ENCODE measurements around the gene SHOC1.
A peak's percentile ranks its signal among the peaks of the same experiment; 100 is the strongest.
"Not testable (repeated sequence)": the region's sequence is repeated elsewhere in the genome, so short reads cannot be mapped to it uniquely, and the experiment has no call there.

The SHOC1 gene

GRCh38 chr9:111794835-111795556, at the start of gene SHOC1:
Gene SHOC1 (minus strand): TSS chr9:111794937. CDS start chr9:111791418, 3,519 bp downstream.
- DNase-seq = no peak

GRCh38 chr9:111843971-111844370, 49.2 kb upstream of the SHOC1 start:
- no peak for DNase-seq

- no peak for DNase-seq
Measured at GRCh38 chr9:111842313-111842712, 47.6 kb upstream of the SHOC1 start.

DNA sequence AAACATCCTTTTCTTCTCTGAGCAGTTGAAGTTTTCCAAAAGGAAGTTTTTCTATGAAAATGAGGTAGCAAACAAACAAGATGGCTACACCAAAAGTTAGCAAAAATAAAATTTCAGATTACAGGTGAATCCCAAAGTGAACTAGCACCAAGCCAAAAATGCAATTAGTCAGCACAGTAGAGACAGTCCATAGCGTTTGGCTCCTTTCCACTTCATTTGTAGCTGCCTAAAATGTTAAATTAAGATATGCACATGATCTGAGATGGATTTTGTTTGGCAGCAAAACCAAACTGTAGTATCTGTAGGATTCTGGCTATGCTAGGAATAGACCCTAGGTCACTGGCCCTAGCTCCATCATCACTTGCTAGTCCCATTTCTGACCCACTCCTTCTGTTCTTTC, 45.7 kb upstream of the SHOC1 start:
- no peak for DNase-seq

DNA sequence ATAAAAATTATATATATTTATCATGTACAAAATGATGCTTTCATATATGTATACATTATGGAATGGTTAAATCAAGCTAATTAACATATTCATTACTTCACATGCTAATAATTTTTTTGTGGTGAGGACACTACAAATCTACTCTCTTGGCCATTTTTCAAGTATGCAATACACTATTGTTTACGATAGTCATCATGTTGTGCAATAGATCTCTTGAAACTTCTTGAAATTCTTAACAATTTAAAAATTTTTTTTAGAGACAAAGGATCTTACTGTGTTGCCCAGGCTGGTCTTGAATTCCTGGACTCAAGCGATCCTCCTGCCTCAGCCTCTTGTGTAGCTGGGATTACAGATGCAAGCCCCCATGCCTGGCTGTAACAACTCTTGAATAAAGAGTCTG, 45.2 kb upstream of the SHOC1 start:
- no peak for DNase-seq

DNA sequence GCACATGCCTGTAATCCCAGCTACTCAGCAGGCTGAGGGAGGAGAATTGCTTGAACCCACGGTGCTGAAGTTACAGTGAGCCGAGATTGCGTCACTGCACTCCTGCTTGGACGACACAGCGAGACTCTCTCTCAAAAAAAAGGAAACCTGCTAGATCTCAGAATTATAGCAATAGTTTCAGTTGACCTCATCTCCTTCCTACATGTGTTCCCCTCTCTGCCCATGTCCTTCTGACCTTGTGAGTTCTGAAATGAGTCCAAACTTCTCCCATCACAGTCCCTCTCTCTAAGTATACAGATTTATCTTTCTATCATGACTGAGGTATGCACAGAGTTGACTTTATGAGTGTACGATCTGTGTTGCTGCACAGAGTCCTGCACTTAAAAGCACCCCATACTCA, 44.6 kb upstream of the SHOC1 start:
- no peak for DNase-seq

- no peak for DNase-seq
Measured at GRCh38 chr9:111838439-111838838, 43.7 kb upstream of the SHOC1 start.

DNA sequence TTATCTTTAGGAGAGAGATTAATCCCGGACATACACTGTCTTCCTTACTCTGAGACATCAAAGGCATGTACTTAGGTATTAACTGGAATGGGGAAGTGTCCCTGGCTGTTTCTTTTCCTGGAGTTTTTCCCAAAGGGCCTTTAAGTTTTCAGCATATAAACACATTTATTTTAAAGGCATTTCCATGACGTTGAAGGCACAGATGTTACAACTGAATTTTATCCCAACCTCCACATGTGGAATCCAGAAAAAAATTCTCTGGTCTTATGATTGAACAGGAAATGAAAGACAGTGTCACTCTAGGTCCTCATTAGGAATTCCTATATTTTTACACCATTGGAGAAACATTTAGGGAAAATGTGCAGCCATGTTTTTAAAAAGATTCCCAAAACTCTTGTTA, 41.6 kb upstream of the SHOC1 start:
- no peak for DNase-seq

DNA sequence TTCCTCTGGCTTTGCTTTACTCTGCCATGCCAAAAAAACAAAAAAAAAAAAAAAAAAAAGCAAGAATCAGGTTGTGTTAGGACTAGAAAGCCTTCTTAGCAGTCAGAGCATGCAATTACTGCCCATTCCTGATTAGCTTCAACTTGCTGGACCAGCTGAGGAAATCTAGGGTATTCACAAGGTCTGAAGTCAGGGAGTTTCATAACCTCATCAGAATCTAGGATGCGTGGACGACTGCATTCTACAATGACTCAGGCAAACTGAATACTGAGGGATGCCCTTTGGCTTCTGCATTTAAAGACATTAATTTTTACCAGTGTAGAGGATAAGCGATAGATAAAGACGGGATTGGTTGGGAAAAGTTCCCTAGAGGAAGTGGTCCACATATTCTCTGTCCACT, 39.2 kb upstream of the SHOC1 start:
- DNase-seq = no peak

GRCh38 chr9:111832449-111832848, 37.7 kb upstream of the SHOC1 start:
- no peak for DNase-seq

DNA sequence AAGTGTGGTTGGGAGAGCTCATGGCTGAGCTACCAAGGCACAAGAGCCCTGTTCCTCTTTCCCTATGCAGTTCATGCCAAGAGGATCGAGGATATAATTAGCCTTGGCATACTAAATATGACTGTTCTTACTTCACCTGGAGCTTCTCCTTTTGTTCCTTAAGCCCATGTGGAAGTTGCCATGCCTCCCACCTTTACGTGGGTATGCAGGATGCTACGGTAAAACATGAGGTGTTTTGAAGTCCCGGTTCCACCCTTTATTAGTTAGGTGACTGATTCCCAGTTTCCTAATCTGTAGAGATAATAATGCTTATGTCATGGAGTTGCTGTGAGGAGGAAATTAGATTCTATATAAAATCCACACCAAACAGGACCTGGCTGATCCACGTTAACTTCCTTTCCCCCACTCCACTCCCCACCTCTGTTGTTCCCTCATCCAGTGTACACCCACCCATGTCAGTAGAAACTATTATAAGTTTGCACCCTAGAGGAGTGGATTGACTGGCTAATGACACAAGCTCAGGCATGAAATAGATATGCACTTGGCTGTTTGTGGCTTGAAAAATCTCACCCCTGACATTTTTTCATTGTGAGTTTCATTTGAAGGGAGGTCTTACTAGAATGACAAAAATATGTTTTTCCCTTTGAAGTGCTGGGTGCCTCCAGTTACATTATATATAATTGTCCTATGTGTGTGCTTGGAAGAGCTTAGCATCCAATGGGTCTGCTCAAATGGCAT, 36.8 kb upstream of the SHOC1 start:
- DNase-seq = no peak

- DNase-seq = no peak
Measured at GRCh38 chr9:111828193-111828592, 33.5 kb upstream of the SHOC1 start.

GRCh38 chr9:111825468-111826145, 30.9 kb upstream of the SHOC1 start:
- no peak for DNase-seq

DNA sequence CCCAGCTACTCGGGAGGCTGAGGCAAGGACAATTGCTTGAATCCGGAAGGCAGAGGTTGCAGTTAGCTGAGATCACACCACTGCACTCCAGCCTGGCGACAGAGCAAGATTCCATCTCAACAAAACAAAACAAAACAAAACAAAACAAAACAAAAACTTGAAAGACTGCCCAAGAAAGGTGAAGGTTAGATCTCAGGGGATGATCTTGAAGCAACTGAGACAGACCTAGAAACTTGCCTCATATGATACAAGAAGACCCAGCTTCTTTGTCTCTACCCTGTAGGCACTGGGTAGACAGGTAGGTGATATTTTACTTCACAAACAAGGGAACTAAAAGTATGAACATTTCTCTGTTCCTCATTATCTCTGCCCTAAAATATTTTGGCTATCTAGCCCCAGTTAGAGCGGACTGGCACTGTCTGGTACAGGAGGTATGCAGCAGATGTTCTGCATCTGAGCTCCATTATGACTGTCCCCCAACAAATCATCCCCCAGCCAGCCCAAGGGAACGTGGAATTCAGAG, 26.3 kb upstream of the SHOC1 start:
- no peak for DNase-seq

GRCh38 chr9:111819360-111819759, 24.6 kb upstream of the SHOC1 start:
- no peak for DNase-seq

- peak; percentile 14 for DNase-seq
Measured at GRCh38 chr9:111815285-111816070, 20.7 kb upstream of the SHOC1 start.

DNA sequence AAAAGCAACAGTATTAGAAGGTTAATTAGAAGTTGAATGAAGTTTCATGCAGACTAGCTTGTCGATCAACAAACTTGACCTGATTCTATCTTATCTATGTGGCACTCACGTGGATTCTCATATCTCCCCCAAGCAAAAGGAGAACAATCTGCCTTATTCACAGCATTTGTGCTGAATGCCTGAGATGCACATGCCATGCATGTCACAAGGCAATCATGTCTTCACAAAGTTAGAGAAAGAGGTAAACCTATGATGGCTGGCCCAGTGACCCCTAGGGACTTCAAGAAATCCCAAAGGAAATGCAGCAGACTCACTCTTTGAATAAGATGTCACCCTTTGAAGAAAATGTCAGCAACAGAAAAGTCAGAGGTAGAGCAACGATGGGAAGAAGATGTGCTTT, 17.6 kb upstream of the SHOC1 start:
- DNase-seq = no peak

GRCh38 chr9:111810908-111811307, 16.2 kb upstream of the SHOC1 start:
- no peak for DNase-seq

DNA sequence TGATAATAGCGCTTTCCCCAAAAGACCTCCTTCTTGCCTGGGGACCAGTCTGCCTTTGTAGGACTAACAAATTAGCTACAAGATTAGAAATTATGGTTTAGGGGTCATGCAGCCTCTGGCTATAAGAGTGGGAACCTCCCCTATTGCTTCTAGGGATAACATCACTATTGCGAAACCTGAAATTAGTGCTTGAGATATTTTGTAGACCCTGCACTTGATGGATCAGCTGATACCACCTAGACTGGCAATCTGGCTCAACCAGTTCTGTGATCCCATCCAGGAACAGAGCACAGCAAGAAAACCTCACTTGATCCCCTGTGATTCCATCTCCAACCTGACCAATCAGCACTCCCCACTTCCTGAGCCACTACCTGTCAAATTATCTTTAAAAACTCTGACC, 15.7 kb upstream of the SHOC1 start:
- DNase-seq = not testable (repeated sequence)

GRCh38 chr9:111807197-111807596, 12.5 kb upstream of the SHOC1 start:
- no peak for DNase-seq

GRCh38 chr9:111806259-111806658, 11.5 kb upstream of the SHOC1 start:
- no peak for DNase-seq

DNA sequence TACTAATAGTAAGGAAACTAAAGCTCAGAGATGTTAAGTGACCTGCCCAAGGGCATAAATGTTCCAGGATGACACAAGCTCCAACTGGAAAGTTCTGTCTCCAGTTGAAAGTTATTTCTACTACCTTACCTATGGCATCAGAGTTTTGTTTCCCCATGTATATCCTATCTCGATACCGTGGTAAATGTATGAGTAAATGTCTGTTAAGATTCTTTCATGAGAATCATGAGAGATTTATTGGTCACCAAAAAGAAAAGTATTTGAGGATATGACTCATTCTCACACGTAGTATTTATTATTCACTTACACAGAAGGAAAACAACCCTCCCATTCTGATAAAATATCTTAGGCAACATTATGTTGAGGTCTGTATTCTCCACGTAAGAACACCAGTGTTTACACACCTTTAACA, 11.1 kb upstream of the SHOC1 start:
- DNase-seq = no peak

GRCh38 chr9:111805262-111805661, 10.5 kb upstream of the SHOC1 start:
- no peak for DNase-seq
